CD4-positive, CD25-positive, alpha-beta regulatory T cell (primary cell): ENCODE results near the gene SECTM1. TPM values are rescaled to one million over a fixed set of nuclear protein-coding genes. Genes with fewer than 3 reads are reported as not detected.
"Not testable (repeated sequence)": the region's sequence is repeated elsewhere in the genome, so short reads cannot be mapped to it uniquely, and the experiment has no call there.

Source experiments
- ATAC-seq, 2 donors: fragments of 150-1000 bp; cut with Tn5 transposase; one replicate each; pipeline ENCODE4 v1.10.0; 2021; ENCODE audit warnings: low read depth in 2 of 2, moderate number of reproducible peaks in 2 of 2, moderate library complexity in 1 of 2
- DNase-seq, 3 donors: peaks; one replicate each; pipeline versions ENCODE4 v3.0.0 to v3.0.0-alpha.2; 2012 to 2022; ENCODE audit warnings: mixed read lengths in 1 of 3
- H3K27ac ChIP-seq: one replicate; pipeline ENCODE4 v1.7.0; 2013; ENCODE audit warnings: mild to moderate bottlenecking, low read length; ENCODE audit not compliant: insufficient read depth, poor library complexity, severe bottlenecking
- H3K27me3 ChIP-seq: one replicate; pipeline ENCODE4 v1.7.0; 2013; ENCODE audit warnings: low read length; ENCODE audit not compliant: control insufficient read depth, insufficient read depth
- H3K36me3 ChIP-seq: one replicate; pipeline ENCODE4 v1.7.0; 2013; ENCODE audit warnings: mild to moderate bottlenecking, low read length, moderate library complexity; ENCODE audit not compliant: control insufficient read depth, insufficient read depth
- H3K4me1 ChIP-seq: 2 replicates; pipeline ENCODE4 v1.7.0; 2013; ENCODE audit warnings: mild to moderate bottlenecking, low read length; ENCODE audit not compliant: insufficient read depth, control insufficient read depth, poor library complexity, severe bottlenecking
- H3K4me3 ChIP-seq: one replicate; pipeline ENCODE4 v1.7.0; 2013; ENCODE audit warnings: low read depth, mild to moderate bottlenecking, low read length, moderate library complexity
- H3K9me3 ChIP-seq, 2 experiments: 1 replicate in 1 of 2; 2 replicates in 1 of 2; pipeline ENCODE4 v1.7.0; 2013; ENCODE audit warnings: low read length in 2 of 2, mild to moderate bottlenecking in 1 of 2, moderate library complexity in 1 of 2; ENCODE audit not compliant: control insufficient read depth in 2 of 2
- H3K27ac Mint-ChIP-seq, 3 donors: one replicate each; pipeline ENCODE4 v1.8.0; 2020 to 2022; ENCODE audit warnings: mild to moderate bottlenecking in 3 of 3, mixed read lengths in 3 of 3, moderate library complexity in 2 of 3
- H3K27me3 Mint-ChIP-seq: one replicate; pipeline ENCODE4 v1.8.0; 2022; ENCODE audit warnings: mild to moderate bottlenecking, mixed read lengths
- H3K36me3 Mint-ChIP-seq: one replicate; pipeline ENCODE4 v1.8.0; 2020; ENCODE audit warnings: mixed read lengths
- H3K4me1 Mint-ChIP-seq, 4 donors: one replicate each; pipeline ENCODE4 v1.8.0; 2020 to 2022; ENCODE audit warnings: mixed read lengths in 4 of 4, mild to moderate bottlenecking in 1 of 4
- H3K4me3 Mint-ChIP-seq, 4 donors: one replicate each; pipeline ENCODE4 v1.8.0; 2020 to 2022; ENCODE audit warnings: mild to moderate bottlenecking in 4 of 4, mixed read lengths in 4 of 4, moderate library complexity in 3 of 4
- H3K9me3 Mint-ChIP-seq, 7 donors: one replicate each; pipeline ENCODE4 v1.8.0; 2020 to 2022; ENCODE audit warnings: mixed read lengths in 7 of 7, mild to moderate bottlenecking in 3 of 7, moderate library complexity in 2 of 7
- polyA plus RNA-seq, 4 donors: library from polyadenylated mRNA; unstranded; fragments of 300-500 nt; fragmentation: Illumina TruSeq; gene quantifications; one replicate each; pipeline ENCODE4 v1.2.3, GENCODE V29; 2021
- total RNA-seq: library from RNA; stranded (reverse); gene quantifications from one replicate; pipeline ENCODE4 v1.2.3, GENCODE V29; 2022

Gene SECTM1
- total and polyA plus RNA-seq, 5 donors from 2014 or later = 0.38 to 0.91 (median 0.52) TPM

DNA sequence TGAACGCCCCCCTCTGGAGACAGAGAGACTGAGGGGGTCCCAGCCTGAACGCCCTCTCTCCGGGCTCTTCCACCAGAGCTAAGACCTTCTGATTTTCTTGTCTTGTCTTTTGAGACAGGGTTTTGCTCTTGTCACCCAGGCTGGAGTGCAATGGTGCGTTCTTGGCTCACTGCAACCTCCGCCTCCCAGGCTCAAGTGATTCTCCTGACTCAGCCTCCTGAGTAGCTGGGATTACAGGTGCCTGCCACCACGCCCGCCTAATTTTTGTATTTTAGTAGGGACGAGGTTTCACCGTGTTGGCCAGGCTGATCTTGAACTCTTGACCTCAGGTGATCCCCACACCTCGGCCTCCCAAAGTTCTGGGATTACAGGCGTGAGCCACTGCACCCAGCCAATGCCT is 14.4 kb upstream of the SECTM1 start:
- ATAC-seq, H3K36me3 Mint-ChIP-seq, H3K27me3 ChIP-seq, H3K4me3 ChIP-seq, H3K9me3 ChIP-seq, H3K27ac ChIP-seq, H3K4me1 ChIP-seq, DNase-seq, H3K4me3 Mint-ChIP-seq, H3K36me3 ChIP-seq, H3K4me1 Mint-ChIP-seq, H3K9me3 Mint-ChIP-seq: not testable (repeated sequence)
- peaks cover 16% of the 10 kb centered on the region for H3K27me3 Mint-ChIP-seq
- peak overlapping the region in 1 of 3 donors; percentile 5 for H3K27ac Mint-ChIP-seq

- H3K4me1 Mint-ChIP-seq = peaks cover 0 to 8% (median 5%) of the 10 kb centered on the region in 4 donors
- DNase-seq (peak in 1 of 3 donors; percentile 37), ATAC-seq (no peak)
- peak overlapping the region in 1 of 4 donors; percentile 23 for H3K4me3 Mint-ChIP-seq
- Histone ChIP-seq H3K36me3 (no peaks in the 10 kb centered on the region), H3K27ac (no peak overlapping the region), H3K4me3 (no peak overlapping the region), H3K4me1 (peaks cover 6% of the 10 kb centered on the region), H3K9me3 (no peaks in the 10 kb centered on the region), H3K27me3 (no peaks in the 10 kb centered on the region)
- no peaks in the 10 kb centered on the region for H3K36me3 Mint-ChIP-seq
- peaks cover 16% of the 10 kb centered on the region for H3K27me3 Mint-ChIP-seq
- H3K9me3 Mint-ChIP-seq = no peaks in the 10 kb centered on the region
- H3K27ac Mint-ChIP-seq = peak overlapping the region in 1 of 3 donors; percentile 59
Measured at GRCh38 chr17:82346342-82347300, 13.1 kb upstream of the SECTM1 start.

DNA sequence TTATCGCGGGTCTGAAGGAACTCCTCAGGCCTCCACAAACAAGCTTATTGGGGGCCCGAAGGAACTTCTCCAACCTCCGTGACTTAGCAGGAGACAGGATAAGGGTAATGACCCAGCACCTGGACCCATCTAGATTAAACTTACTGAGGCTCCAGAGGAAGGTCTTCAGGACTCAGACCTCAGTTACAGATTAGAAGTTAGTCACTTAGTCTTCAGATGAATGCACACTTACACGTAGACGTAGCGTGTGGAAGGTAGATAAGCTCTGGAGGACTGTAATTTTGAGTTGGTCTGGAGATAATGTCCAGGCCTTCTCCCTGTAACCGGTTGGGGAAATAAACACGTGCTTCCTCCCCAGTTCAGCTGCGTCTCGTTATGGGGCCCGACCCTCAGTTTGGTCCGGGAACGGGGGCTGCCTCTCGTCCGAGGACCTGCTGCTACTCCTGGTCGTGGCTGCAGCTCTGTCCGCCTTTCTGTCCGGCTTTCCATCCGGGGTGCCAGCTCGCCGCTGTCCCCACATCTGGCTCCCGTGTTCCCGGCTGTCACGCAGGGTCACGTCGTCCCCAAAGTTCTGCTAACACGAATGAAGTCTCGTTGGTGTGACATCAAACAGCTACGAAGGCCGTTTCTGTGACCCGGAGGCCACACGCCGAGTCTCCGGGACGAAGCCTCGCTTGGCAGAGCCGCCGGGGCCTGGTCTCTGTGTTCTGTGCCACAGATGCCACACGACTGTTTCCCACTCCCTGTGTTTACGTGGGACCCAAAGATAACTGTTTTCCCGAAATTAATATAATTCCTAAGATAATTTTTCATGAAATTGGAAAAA is 11.8 kb upstream of the SECTM1 start:
- Histone ChIP-seq H3K36me3 (no peaks in the 10 kb centered on the region), H3K4me3 (no peak overlapping the region), H3K27ac (no peak overlapping the region), H3K27me3 (no peaks in the 10 kb centered on the region), H3K9me3 (no peaks in the 10 kb centered on the region), H3K4me1 (peaks cover 6% of the 10 kb centered on the region)
- ATAC-seq (no peak), DNase-seq (no peak)
- H3K4me3 Mint-ChIP-seq = no peak overlapping the region
- H3K9me3 Mint-ChIP-seq = no peaks in the 10 kb centered on the region
- H3K27ac Mint-ChIP-seq = no peak overlapping the region
- peaks cover 0 to 8% (median 5%) of the 10 kb centered on the region in 4 donors for H3K4me1 Mint-ChIP-seq
- H3K27me3 Mint-ChIP-seq = peaks cover 18% of the 10 kb centered on the region
- no peaks in the 10 kb centered on the region for H3K36me3 Mint-ChIP-seq

- Mint-ChIP-seq H3K36me3 (no peaks in the 10 kb centered on the region), H3K27me3 (peaks cover 16% of the 10 kb centered on the region), H3K27ac (no peak overlapping the region), H3K4me3 (no peak overlapping the region), H3K9me3 (no peaks in the 10 kb centered on the region), H3K4me1 (peaks cover 0 to 8% (median 5%) of the 10 kb centered on the region in 4 donors)
- DNase-seq (no peak), ATAC-seq (no peak)
- H3K4me1 ChIP-seq = peaks cover 6% of the 10 kb centered on the region
- no peaks in the 10 kb centered on the region for H3K9me3 ChIP-seq
- H3K27me3 ChIP-seq = no peaks in the 10 kb centered on the region
- H3K4me3 ChIP-seq = no peak overlapping the region
- no peak overlapping the region for H3K27ac ChIP-seq
- no peaks in the 10 kb centered on the region for H3K36me3 ChIP-seq
Measured at GRCh38 chr17:82344175-82344907, 10.8 kb upstream of the SECTM1 start.

DNA sequence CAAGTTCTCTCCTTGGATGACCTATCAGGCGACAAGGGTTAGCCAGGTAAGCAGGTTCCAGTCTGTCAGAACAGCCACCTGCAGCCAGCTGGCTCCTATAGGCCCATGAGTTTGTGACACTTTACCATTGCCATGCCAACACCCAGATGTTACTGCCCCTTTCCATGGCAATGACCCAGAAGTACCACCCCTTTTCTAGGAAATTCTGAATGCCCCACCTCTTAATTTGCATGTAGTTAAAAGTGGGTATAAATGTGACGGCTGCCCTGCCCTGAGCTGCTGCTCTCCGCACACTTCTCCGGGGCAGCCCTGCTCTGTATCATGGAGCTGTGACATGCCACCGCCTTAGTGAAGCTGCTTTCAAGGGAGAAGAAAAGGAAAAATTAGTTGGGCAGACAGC is 10.0 kb upstream of the SECTM1 start:
- no peaks in the 10 kb centered on the region for H3K9me3 ChIP-seq
- H3K27me3 ChIP-seq = no peaks in the 10 kb centered on the region
- Mint-ChIP-seq H3K4me3 (no peak overlapping the region), H3K4me1 (peaks cover 0 to 14% (median 5%) of the 10 kb centered on the region in 4 donors), H3K9me3 (no peaks in the 10 kb centered on the region), H3K27ac (peak overlapping the region in 2 of 3 donors; percentile 35 to 62), H3K36me3 (no peaks in the 10 kb centered on the region), H3K27me3 (peaks cover 13% of the 10 kb centered on the region)
- H3K36me3 ChIP-seq = no peaks in the 10 kb centered on the region
- ATAC-seq (no peak), DNase-seq (no peak)
- no peak overlapping the region for H3K27ac ChIP-seq
- peaks cover 6% of the 10 kb centered on the region for H3K4me1 ChIP-seq
- no peak overlapping the region for H3K4me3 ChIP-seq

DNA sequence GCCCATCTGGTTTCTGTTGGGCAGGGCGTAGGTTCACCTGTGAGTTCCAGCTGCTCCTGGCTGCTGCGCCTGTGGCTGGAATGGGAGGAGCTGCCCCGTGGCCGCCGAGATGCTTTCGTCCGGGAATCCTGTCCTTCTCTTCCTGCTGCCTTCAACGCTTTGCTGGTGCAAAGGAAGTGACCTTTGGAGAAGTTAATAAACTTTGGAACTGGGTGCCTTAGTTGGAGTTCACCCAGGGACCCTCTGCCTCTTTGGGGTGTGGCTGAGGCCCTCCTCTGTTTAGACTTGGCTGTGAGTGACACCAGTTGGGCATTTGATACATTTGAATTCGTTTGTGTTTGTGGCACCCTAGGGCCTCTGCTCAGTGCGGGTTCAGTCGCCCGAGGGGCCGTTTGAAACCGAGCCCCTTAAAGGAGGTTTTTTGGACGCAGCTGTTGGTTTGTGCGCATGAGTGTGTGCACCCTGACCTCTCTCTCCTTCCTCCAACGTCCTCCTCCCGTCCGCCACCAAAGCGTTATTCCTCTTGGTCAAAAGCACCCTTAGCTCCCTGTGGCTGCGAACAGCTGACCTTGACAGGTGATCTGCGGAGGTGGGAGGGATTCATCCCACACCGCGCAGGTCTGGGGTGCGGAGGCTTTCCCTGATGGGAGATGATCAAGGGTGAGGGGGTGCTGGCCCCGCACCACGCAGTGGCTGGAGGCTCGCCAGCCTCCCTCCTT is 9.0 kb upstream of the SECTM1 start:
- Mint-ChIP-seq H3K4me3 (no peak overlapping the region), H3K27me3 (peaks cover 19% of the 10 kb centered on the region), H3K4me1 (peaks cover 0 to 16% (median 5%) of the 10 kb centered on the region in 4 donors), H3K9me3 (no peaks in the 10 kb centered on the region), H3K36me3 (no peaks in the 10 kb centered on the region), H3K27ac (no peak overlapping the region)
- Histone ChIP-seq H3K27ac (no peak overlapping the region), H3K4me1 (peaks cover 6% of the 10 kb centered on the region), H3K27me3 (no peaks in the 10 kb centered on the region), H3K9me3 (no peaks in the 10 kb centered on the region), H3K36me3 (no peaks in the 10 kb centered on the region), H3K4me3 (no peak overlapping the region)
- ATAC-seq (no peak), DNase-seq (no peak)
